Activated T-cell treated with anti-CD3 and anti-CD28 coated beads for 48 hours (primary cell): ENCODE data around the gene ATP6V1F.

ENCODE experiments used
- DNase-seq: peaks from one replicate; pipeline ENCODE4 v3.0.0-alpha.2; 2020; ENCODE audit warnings: low read depth

ATP6V1F gene

DNA sequence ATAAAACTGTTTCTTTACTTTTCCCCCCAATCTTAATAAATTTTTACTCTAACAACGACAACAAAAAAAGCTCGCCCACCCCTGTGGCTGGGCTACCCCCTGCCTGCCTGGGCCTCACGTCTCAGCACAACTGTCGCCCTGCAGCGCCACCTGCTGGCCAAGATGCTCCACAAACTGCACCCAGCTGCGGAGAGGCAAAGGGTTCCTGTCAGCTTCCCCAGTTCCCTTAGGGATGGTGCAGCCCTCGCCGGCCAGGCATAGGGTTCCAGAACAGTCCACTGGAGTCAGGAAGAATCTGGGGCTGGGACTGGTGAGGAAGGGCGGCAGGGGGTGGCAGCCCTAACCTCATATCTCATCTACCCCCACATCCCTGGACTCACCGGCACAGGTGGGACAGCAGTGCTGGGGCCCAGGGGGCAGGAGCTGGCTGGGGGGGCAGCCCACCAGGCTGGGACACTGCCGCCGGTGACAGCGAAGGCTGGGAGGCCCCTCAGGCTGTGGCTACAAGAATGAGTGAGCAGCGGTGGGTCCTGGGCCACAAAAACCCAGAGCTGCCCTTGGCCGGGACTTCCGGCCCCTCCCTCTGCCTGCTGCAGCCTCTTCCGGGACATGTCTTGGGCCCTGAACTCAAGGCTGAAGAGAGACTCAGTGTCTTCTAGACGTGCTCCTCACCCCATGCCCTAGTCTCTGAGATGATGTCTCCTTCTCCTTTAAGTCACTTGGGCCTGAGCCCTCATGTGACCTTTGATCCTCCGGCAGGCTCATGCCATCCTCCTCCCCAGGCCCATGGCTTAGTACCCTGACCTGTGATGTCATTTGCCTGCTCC lies 21.2 kb downstream of the ATP6V1F start:
- DNase-seq, result peak; percentile 78

GRCh38 chr7:128884561-128885369 lies 22.1 kb downstream of the ATP6V1F start:
- DNase-seq, result no peak

DNA sequence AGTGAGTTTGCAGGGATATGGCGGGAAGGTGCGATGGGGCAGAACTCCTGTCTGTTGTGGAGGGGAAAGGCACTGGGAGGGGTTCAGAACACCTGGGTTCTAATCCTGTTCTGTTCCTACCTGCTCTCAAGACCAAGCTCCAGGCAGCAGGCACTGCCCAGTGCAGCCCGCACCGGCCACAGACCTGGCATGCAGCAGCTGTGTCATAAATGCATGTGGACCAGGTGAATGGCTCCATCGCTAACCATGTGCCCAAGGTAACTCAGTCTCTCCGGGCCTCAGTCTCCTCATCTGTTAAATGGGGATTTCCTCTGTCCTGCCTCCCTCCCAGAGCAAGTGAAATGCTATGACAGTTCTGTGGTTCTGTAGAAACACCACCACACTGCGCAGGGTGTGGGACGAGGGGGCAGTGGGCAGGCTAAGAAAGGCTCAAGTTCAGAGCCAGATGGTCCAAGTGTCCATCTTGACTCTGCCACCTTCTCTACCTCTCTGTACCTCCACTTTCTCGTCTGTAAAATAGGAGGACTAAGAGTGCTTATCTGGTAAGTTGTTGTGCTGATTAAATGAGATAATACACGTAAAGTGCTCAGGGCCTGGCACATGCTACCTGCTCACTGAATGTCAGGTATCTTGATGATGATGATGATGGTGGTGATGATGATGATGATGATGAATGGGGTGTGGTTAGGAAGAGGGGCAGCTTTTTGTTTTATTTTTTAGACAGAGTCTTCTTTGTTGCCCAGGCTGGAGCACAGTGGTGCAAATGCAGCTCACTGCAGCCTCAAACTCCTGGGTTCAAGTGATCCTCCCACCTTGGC lies 22.9 kb downstream of the ATP6V1F start:
- DNase-seq, result no peak

GRCh38 chr7:128886391-128887168 lies 23.9 kb downstream of the ATP6V1F start:
- no peak for DNase-seq

GRCh38 chr7:128887169-128888038 lies 24.7 kb downstream of the ATP6V1F start:
- DNase-seq, result no peak

- no peak for DNase-seq
These were observed 25.5 kb downstream of the ATP6V1F start for GRCh38 chr7:128888039-128888755.

DNA sequence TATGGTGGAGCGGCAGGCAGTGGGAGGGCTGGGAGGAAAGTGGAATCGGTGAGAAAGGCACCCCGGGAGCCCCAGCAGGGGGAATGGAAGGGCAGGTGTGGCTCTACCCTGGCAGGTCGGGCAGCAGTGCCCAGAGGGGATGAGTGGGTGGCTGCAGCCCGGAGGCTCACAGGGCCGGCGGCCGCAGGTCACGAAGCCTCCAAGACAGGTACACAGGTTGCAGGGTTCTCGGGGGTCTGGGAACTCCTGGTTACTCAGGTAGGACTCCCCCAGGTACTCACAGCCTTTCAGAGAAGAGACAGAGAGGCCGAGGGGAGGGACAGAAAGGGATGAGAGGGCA lies 26.1 kb downstream of the ATP6V1F start:
- no peak for DNase-seq

DNA sequence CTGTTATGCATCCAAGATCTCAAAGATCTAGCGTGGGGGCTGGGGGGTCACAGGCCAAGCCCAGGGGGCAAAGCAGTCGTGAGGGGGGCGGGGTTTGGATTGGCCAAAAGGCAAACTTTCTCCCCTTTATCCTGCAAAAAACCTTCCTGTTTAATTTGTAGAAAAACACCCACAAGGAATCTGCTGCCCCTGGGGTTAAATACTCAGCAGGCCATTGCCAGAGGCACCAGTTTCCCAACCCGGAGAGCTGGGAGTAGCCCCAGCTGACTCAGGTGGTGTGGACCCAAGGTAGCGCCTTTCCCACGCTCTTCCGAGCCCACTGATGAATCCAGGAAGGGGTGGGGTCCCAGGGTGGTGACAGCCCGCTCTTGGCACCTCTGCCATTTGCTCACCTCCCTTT lies 26.5 kb downstream of the ATP6V1F start:
- DNase-seq, result no peak

DNA sequence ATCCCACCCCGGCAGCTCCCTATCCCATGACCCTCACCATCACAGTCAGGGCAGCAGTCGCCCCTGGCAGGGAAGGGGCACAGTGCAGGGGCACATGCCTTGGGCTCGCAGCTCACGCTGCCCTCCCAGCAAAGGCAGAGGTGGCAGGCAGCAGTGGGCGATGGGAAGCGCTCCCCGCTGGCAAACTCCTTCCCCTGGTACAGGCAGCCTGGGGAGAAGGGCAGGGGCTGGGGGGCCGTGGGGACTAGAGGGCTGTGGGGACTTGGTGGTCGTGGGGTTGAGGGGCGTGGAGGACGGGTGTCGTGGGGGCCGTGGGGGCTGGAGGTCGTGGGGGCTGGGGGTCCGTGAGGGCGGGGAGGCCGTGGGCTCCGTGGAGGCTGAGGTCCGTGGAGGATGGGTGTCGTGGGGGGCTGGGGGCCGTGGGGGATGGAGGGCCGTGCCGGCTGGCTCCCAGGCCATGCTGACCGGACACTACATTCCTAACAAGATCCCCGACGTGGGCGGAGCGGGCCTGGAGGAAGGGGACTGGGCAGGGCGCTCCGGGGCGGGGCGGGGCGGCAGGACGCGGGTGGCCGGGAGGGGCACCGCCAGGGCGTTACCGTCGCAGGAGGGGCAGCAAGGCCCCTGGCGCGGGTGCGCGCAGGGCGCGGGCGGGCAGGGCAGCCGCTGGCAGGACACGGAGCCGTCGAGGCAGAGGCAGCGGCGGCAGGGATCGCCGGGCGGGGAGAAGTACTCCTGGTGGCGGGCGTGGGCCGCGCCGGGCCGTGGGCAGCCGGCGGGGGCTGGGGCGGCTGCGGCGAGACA lies 27.9 kb downstream of the ATP6V1F start:
- no peak for DNase-seq

GRCh38 chr7:128891110-128891941 lies 28.7 kb downstream of the ATP6V1F start:
- no peak for DNase-seq

GRCh38 chr7:128891942-128892269 lies 29.2 kb downstream of the ATP6V1F start:
- DNase-seq, result no peak

DNA sequence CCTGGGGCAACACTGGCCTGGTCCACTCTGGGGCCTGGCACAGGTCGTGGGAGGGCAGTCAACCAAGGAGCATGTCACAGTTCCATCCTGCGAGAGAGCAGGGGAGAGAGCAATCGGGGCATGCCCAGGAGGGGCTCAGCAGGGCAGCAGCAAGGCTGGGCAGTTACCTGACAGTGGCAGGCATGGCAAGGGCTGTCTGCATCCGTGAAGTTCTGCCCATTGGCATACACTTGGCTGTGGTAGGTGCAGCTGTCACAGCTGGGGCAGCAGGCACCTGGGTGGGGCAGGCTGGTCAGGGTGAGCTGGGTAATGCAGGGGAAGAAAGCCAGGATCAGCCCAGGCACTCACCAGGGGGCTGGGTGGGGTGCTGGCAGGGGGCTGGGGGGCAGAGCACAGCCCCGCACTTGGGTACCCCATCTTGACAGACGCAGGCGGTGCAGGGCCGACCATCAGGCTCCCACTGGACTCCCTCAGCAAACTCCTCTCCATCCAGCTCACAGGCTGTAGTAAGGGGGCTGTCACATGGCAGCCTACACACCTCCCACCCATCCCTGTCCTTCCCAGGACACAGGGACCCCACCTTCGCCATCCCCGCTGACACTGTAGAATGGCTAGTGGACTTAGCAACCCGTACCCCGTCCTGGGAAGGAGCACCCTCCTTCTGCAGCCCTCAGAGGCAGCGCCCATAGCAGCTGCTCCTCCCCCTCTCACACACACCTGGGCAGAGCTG lies 30.0 kb downstream of the ATP6V1F start:
- no peak for DNase-seq

DNA sequence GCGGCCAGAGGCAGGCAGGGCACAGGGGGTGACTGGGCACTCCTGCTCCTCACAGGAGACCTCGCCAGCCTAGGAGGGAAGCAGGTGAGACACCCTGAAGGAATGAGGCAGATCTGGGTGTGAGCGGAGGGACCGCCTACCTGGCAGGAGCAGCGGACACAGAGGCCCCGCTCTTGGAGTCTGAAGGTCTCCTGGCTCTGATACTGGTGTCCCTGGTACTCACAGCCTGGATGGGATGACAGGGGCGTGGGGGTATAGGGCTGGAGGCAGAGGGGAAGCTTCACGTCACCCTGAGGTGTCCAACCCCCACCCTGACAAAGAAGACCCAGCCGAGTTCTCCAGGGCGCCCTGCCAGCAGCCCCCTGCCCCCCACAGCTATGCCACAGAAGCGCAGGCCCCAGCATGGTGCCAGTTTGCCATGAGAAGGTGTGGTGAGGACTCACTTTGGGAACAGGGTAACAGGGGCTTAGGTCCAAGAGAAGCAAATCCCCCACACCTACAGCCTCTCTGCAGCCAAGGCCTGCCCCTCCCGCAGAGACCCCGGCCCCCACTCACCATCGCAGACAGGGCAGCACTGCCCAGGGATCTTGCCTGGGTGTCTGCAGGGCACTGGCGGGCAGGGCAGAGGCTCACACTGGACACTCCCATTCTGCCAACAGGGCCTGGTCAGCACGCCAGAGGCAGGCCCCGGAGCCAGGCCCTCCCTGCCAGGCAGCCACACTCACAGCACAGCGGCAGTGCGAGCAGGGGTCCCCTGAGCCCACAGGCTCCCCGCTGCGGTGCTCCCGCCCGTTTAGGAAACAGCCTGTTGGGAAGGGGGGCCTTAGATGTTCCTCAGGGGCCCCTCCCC lies 30.8 kb downstream of the ATP6V1F start:
- no peak for DNase-seq

- DNase-seq, result no peak
These were observed 31.4 kb downstream of the ATP6V1F start for GRCh38 chr7:128894101-128894440.

DNA sequence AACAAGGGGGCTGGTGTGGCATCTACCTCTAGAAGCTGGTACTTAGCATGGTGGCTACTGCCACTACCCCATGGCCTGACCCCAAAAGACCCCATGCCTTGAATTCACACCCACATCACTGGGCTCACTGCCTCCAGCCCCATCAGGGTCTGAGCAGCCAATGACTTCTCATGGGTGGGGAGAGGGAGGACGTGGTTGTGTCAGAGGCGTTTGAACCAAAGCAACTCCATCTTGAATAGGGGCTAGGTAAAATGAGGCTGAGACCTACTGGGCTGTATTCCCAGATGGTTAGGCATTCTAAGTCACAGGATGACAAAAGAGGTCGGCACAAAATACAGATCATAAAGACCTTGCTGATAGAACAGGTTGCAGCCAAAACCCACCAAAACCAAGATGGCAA lies 32.7 kb downstream of the ATP6V1F start:
- DNase-seq, result no peak

- DNase-seq, result no peak
These were observed 36.7 kb downstream of the ATP6V1F start for GRCh38 chr7:128899392-128899791.

GRCh38 chr7:128900237-128900636 lies 37.6 kb downstream of the ATP6V1F start:
- DNase-seq, result no peak
